Sigmoid colon (tissue), 7 donors: ENCODE results near the gene PREP. TPM values are rescaled to one million over a fixed set of nuclear protein-coding genes. Genes with fewer than 3 reads are reported as not detected.
A peak's percentile ranks its signal among the peaks of the same experiment; 100 is the strongest.

Experiments used
- DNase-seq: peaks from one replicate; pipeline ENCODE4 v3.0.0-alpha.2; 2019
- H3K27ac ChIP-seq, 4 donors: fragments of 200-600 bp; sonication (generic); one replicate each; pipeline ENCODE4 v1.5.1; 2016 to 2019; ENCODE audit warnings: mild to moderate bottlenecking in 1 of 4
- H3K27me3 ChIP-seq, 3 donors: fragments of 200-600 bp; sonication (generic); one replicate each; pipeline ENCODE4 v1.5.1; 2019; ENCODE audit warnings: mild to moderate bottlenecking in 1 of 3
- H3K36me3 ChIP-seq, 4 donors: fragments of 200-600 bp; sonication (generic); one replicate each; pipeline ENCODE4 v1.5.1; 2016 to 2019
- H3K4me1 ChIP-seq, 4 donors: fragments of 200-600 bp; sonication (generic); one replicate each; pipeline ENCODE4 v1.5.1; 2017 to 2019
- H3K4me3 ChIP-seq, 4 donors: fragments of 200-600 bp; sonication (generic); one replicate each; pipeline ENCODE4 v1.5.1; 2017 to 2019; ENCODE audit warnings: mild to moderate bottlenecking in 2 of 4, moderate library complexity in 1 of 4
- H3K9me3 ChIP-seq, 4 donors: fragments of 200-600 bp in 3 of 4; sonication (generic) in 3 of 4; one replicate each; pipeline versions ENCODE4 v1.5.1 to v1.6.1; 2013 to 2019
- EP300 ChIP-seq, 4 donors: sonication (generic); formaldehyde crosslinking; IDR thresholded peaks; one replicate each; pipeline ENCODE4 v1.6.1; 2017; ENCODE audit warnings: antibody characterized with exemption in 4 of 4
- POLR2A ChIP-seq, 2 donors: fragments of 450-650 bp; IDR thresholded peaks; one replicate each; pipeline ENCODE4 v1.6.1; 2016; ENCODE audit warnings: antibody characterized with exemption in 2 of 2, mild to moderate bottlenecking in 2 of 2, moderate library complexity in 2 of 2
- POLR2AphosphoS5 ChIP-seq, 4 donors: sonication (generic); formaldehyde crosslinking; IDR thresholded peaks; one replicate each; pipeline ENCODE4 v1.6.1; 2017; ENCODE audit warnings: antibody characterized with exemption in 4 of 4
- WGBS, 2 donors: extraction: QIAGEN DNeasy Blood & Tissue Kit; methylation state at CpG; one replicate each; pipeline ENCODE4 v1.1.7; 2013; 5-methylcytosine and 5-hydroxymethylcytosine counted together
- intact Hi-C: fragments of 100-400 bp; cut with DNase I; formaldehyde crosslinking; loops from one replicate; pipeline ENCODE4 v1.15.1; 2023
- polyA plus RNA-seq, 3 donors: library from polyadenylated mRNA; stranded (reverse); fragments of 200-250 nt; gene quantifications; one replicate each; pipeline ENCODE4 v1.2.3, GENCODE V29; 2013
- total RNA-seq, 4 donors: library from RNA; depleted of rRNA; stranded (reverse); fragments of >200 nt; gene quantifications; one replicate each; pipeline ENCODE4 v1.1.0, GENCODE V29; 2016
- TF ChIP-seq, protein P1 (sequence below), 4 experiments: fragments of 450-650 bp in 3 of 4; fragments of 200-600 bp in 1 of 4; IDR thresholded peaks; one replicate each; pipeline ENCODE4 v1.5.1; 2016 to 2019; ENCODE audit warnings: antibody characterized with exemption in 4 of 4, mild to moderate bottlenecking in 3 of 4, moderate library complexity in 2 of 4
- donor health status: healthy with polysubstance abuse.
- donor health status: Bipolar disorder and iron deficiency.
- donor health status: healthy.

PREP gene
- total and polyA plus RNA-seq, 7 donors = 14.1 to 47.9 (median 23.5) TPM

DNA sequence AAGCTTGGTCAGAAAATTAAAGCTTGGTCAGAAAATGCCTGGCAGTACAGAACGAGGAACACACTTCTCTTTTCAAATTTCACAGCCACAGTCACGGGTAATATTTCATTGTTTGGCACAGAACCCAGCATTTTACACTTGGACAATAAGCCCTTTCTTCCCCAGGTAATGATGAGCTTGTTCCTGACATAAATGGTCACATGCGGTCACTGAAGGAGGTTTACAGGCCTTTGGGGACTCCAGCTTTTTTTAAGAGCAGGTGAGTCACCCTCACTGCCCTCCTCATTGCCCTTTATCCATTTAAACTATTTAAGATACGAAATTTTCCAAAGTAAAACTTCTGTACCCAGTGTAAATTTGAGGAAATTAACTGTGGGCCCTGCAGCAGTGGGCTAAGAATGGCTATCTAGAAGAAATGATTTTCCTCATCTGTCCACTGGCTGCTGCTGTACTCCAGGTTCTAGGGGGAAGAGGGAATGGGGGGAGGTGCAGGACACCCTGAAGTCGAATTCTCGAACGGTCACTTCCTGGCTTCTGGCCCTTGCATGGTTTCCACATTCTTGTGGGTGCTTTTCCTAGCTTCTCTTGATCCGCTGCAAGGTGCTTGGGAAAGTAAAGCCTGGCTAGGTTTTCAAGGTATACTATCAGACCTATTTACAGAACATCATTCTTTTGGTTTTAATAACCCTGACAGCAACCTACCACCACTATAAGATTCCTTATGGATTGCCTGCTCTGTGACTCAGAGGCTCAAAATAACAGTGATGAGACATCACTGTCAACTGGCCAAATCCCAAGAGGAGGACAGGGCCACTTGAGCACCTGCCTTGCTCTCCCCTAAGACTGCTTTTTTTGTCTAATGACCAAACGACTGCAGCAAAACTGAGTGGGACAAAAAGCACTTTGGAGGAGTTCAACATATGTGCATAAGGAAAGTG, 75.8 kb downstream of the PREP start:
- H3K27ac ChIP-seq = peak overlapping the region in 2 of 4 donors; percentile 13 to 25
- H3K4me3 ChIP-seq = no peak overlapping the region
- H3K4me1 ChIP-seq = peaks cover 0 to 47% (median 18%) of the 10 kb centered on the region in 4 donors
- TF ChIP-seq, protein P1, sequence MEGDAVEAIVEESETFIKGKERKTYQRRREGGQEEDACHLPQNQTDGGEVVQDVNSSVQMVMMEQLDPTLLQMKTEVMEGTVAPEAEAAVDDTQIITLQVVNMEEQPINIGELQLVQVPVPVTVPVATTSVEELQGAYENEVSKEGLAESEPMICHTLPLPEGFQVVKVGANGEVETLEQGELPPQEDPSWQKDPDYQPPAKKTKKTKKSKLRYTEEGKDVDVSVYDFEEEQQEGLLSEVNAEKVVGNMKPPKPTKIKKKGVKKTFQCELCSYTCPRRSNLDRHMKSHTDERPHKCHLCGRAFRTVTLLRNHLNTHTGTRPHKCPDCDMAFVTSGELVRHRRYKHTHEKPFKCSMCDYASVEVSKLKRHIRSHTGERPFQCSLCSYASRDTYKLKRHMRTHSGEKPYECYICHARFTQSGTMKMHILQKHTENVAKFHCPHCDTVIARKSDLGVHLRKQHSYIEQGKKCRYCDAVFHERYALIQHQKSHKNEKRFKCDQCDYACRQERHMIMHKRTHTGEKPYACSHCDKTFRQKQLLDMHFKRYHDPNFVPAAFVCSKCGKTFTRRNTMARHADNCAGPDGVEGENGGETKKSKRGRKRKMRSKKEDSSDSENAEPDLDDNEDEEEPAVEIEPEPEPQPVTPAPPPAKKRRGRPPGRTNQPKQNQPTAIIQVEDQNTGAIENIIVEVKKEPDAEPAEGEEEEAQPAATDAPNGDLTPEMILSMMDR (IDR thresholded peaks at IDR 0.05) = no peak
- TF ChIP-seq POLR2AphosphoS5 (IDR thresholded peaks at IDR 0.05) = no peak
- no peak for TF ChIP-seq EP300 (IDR thresholded peaks at IDR 0.05)
- TF ChIP-seq POLR2A (IDR thresholded peaks at IDR 0.05) = no peak
- no peaks in the 10 kb centered on the region for H3K9me3 ChIP-seq
- H3K27me3 ChIP-seq = no peaks in the 10 kb centered on the region
- 35 to 72% methylated on average over 9 of the region's 9 CpGs for WGBS, 2 donors
- no peak for DNase-seq
- intact Hi-C loops = loop anchor here (2.0 kb wide), 1 partner anchor 76 kb away; the partner anchor contains the start of gene PREP
- H3K36me3 ChIP-seq = peaks cover 0 to 30% (median 5%) of the 10 kb centered on the region in 4 donors

DNA sequence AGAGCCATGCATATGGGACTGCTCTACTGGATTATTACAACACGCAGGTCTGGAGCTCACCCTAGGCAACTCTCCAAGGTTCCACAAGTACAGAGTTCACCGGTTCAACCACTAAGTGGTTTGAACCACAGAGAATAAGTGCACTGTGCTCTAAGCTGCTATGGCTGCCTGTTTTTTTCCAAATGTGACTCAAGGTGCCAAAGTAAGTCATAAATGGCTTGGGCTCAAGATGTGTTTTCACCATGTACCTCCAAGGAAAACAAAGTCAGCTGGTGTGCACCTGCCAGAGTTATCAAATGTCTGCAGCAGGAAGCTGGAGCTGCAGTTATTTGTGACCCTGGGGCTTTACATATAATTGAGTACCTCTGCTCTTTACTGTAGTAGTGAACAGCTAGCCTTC, 76.7 kb downstream of the PREP start:
- no peak for DNase-seq
- peaks cover 0 to 38% (median 5%) of the 10 kb centered on the region in 4 donors for H3K36me3 ChIP-seq

DNA sequence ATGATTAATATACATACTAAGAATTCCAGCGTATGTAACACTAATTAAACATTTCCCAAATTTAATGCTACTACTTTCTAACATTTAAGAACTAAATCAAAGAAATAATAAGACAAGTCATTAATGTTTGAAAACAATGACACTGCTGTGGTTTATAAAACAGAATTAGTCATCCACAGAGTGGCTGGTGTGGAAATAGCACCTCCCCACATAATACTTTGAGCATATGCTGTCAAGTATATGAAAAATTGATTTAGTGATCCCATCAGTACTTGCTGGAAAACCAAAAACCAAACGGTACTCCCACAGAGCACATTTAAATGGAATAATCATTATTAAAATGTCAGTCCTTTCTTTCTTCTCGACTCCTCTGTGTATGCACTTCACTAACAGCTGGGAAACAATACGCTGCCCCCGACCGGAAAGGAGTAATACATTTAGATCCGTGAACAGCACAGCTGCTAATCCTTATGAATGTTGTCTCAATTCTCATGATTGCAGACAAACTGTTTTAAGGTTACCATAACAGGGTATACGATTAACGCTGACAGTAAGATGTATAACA, 78.4 kb downstream of the PREP start:
- peaks cover 0 to 47% (median 1%) of the 10 kb centered on the region in 4 donors for H3K36me3 ChIP-seq
- H3K27ac ChIP-seq = no peak overlapping the region
- TF ChIP-seq POLR2A (IDR thresholded peaks at IDR 0.05) (no peak), POLR2AphosphoS5 (IDR thresholded peaks at IDR 0.05) (no peak), EP300 (IDR thresholded peaks at IDR 0.05) (no peak)
- TF ChIP-seq, protein P1 (IDR thresholded peaks at IDR 0.05) = no peak
- WGBS, 2 donors = 83 to 90% methylated on average over 9 of the region's 9 CpGs
- H3K9me3 ChIP-seq = no peaks in the 10 kb centered on the region
- no peak for DNase-seq
- H3K4me3 ChIP-seq = no peak overlapping the region
- H3K27me3 ChIP-seq = no peaks in the 10 kb centered on the region
- intact Hi-C loops = no loop called here
- H3K4me1 ChIP-seq = peaks cover 0 to 48% (median 18%) of the 10 kb centered on the region in 4 donors

More for the DNA sequence above, 76.7 kb downstream of the PREP start:
- 8 to 42% methylated on average over 2 of the region's 2 CpGs for WGBS, 2 donors
- no peak overlapping the region for H3K4me3 ChIP-seq
- TF ChIP-seq POLR2AphosphoS5 (IDR thresholded peaks at IDR 0.05) = no peak
- no peak for TF ChIP-seq POLR2A (IDR thresholded peaks at IDR 0.05)
- TF ChIP-seq, protein P1 (IDR thresholded peaks at IDR 0.05) = no peak
- TF ChIP-seq EP300 (IDR thresholded peaks at IDR 0.05) = no peak
- no peaks in the 10 kb centered on the region for H3K9me3 ChIP-seq
- intact Hi-C loops = loop anchor here (2.0 kb wide), 1 partner anchor 77 kb away; the partner anchor contains the start of gene PREP
- peaks cover 0 to 47% (median 18%) of the 10 kb centered on the region in 4 donors for H3K4me1 ChIP-seq
- peak overlapping the region in 1 of 4 donors; percentile 25 for H3K27ac ChIP-seq
- no peaks in the 10 kb centered on the region for H3K27me3 ChIP-seq

DNA sequence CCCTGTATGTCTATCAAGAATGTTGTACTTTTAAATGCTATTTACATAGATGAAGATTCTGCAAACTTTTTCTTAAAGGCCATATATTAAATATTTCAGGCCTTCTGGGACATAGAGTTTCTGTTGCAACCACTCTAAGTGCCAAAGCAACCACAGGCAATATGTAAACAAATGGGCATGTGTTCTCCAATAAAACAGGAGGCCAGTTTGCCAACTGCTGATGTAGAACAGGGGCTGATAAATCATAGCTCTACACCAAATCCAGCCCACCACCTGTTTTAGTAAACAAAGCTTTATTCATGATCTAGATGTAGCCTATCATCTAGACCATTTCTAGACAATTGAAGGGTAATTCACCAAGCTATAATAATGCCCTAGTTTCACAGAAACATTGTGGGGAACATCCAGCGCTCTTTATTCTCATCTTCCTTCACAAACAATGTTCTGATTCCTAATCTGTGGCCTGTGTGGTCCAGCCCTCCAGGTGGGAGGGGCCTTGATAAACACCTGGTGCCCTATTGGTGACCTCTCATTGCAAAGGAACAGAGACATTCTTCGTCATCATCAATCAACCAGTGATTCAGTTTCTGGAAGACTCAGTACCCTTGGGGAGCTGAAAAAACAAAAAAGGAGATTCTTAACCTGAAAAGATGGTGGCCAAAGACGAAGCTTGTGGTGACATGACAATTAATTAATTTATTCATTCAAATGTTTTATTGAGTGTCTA, 80.2 kb downstream of the PREP start:
- intact Hi-C loops = no loop called here
- DNase-seq = no peak
- H3K4me3 ChIP-seq = no peak overlapping the region
- H3K27me3 ChIP-seq = no peaks in the 10 kb centered on the region
- H3K4me1 ChIP-seq = peaks cover 0 to 47% (median 17%) of the 10 kb centered on the region in 4 donors
- H3K36me3 ChIP-seq = peaks cover 0 to 37% (median 0%) of the 10 kb centered on the region in 4 donors
- TF ChIP-seq POLR2AphosphoS5 (IDR thresholded peaks at IDR 0.05) (peak in 1 of 4 donors; percentile 12), POLR2A (IDR thresholded peaks at IDR 0.05) (no peak)
- H3K9me3 ChIP-seq = no peaks in the 10 kb centered on the region
- 74 to 95% methylated on average over 3 of the region's 3 CpGs for WGBS, 2 donors
- no peak overlapping the region for H3K27ac ChIP-seq
